Measurements from ENCODE around the gene EEFSEC. TPM values are rescaled to one million over a fixed set of nuclear protein-coding genes. Genes with fewer than 3 reads are reported as not detected.

Gene EEFSEC
- total RNA-seq, 3 donors from 2014 or later = 13.9 to 28.2 (median 19.8) TPM

DNA sequence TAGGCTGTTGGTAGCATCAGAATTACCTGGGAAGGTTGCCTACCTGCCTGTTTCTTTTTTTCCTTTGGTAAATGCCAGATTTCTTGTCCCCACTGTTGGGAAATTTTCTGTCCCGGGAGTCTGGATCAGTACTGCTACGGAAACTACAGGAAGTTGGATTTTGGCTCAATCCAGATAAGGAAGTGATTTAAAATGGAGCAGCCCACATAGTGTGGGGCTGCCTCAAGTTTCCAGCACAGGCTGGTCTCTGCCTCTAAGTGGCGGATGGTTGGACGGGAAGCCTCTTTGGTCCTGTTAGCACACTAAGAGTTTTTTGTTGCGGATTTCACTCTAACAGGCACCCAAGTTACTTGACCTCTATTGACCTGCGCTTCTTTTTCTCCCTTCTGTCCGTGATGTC, 54.7 kb downstream of the EEFSEC start:
- H3K4me1 ChIP-seq = no peaks in the 10 kb centered on the region
- H3K9me3 ChIP-seq = no peaks in the 10 kb centered on the region
- no peak overlapping the region for H3K27ac ChIP-seq
- no peaks in the 10 kb centered on the region for H3K27me3 ChIP-seq
- H3K4me3 ChIP-seq = no peak overlapping the region
- intact Hi-C loops (cut with DNase I; ENCODE audit: low total_unique reads) = no loop called here
- TF ChIP-seq POLR2A (IDR thresholded peaks at IDR 0.05) (no peak), POLR2AphosphoS5 (IDR thresholded peaks at IDR 0.05) (no peak), CTCF (IDR thresholded peaks at IDR 0.05) (no peak)
- H3K36me3 ChIP-seq = no peaks in the 10 kb centered on the region
- DNase-seq (ENCODE audit: low spot score in 2 of 2) = no peak

- intact Hi-C loops (cut with DNase I; ENCODE audit: low total_unique reads) = no loop called here
- Histone ChIP-seq H3K27ac (no peak overlapping the region), H3K36me3 (no peaks in the 10 kb centered on the region), H3K27me3 (no peaks in the 10 kb centered on the region), H3K9me3 (no peaks in the 10 kb centered on the region), H3K4me3 (no peak overlapping the region), H3K4me1 (no peaks in the 10 kb centered on the region)
- no peak for DNase-seq (ENCODE audit: low spot score in 2 of 2)
- TF ChIP-seq CTCF (IDR thresholded peaks at IDR 0.05) (no peak), POLR2AphosphoS5 (IDR thresholded peaks at IDR 0.05) (no peak), POLR2A (IDR thresholded peaks at IDR 0.05) (no peak)
These were observed 57.4 kb downstream of the EEFSEC start for GRCh38 chr3:128210711-128211110.

- Histone ChIP-seq H3K36me3 (no peaks in the 10 kb centered on the region), H3K9me3 (no peaks in the 10 kb centered on the region), H3K4me1 (no peaks in the 10 kb centered on the region), H3K4me3 (no peak overlapping the region), H3K27me3 (no peaks in the 10 kb centered on the region), H3K27ac (no peak overlapping the region)
- TF ChIP-seq CTCF (IDR thresholded peaks at IDR 0.05) = no peak
- no peak for TF ChIP-seq POLR2A (IDR thresholded peaks at IDR 0.05)
- TF ChIP-seq POLR2AphosphoS5 (IDR thresholded peaks at IDR 0.05) = no peak
- intact Hi-C loops (cut with DNase I; ENCODE audit: low total_unique reads) = no loop called here
- no peak for DNase-seq (ENCODE audit: low spot score in 2 of 2)
These were observed 60.8 kb downstream of the EEFSEC start for GRCh38 chr3:128214056-128214455.

DNA sequence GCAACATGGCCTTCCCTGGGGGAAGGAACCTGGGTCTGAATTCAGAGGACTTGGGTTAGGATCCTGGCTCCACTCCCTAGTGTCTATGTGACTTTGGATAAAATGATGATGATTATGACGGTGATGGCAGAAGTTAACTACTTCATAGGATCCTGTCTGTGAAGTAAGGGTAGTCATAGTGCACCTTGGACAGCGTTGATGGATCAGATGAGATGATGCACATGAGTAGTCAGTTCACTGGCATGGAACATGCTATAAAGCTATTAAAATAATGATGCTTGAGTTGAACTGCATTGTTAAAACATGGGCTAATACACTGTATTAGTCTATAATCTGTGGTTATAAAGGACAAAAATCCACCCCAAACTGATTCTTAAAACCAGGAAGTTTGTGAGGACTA, 62.0 kb downstream of the EEFSEC start:
- no peaks in the 10 kb centered on the region for H3K27me3 ChIP-seq
- H3K27ac ChIP-seq = no peak overlapping the region
- H3K4me3 ChIP-seq = no peak overlapping the region
- DNase-seq (ENCODE audit: low spot score in 2 of 2) = no peak
- no peak for TF ChIP-seq POLR2A (IDR thresholded peaks at IDR 0.05)
- intact Hi-C loops (cut with DNase I; ENCODE audit: low total_unique reads) = no loop called here
- no peaks in the 10 kb centered on the region for H3K4me1 ChIP-seq
- no peaks in the 10 kb centered on the region for H3K9me3 ChIP-seq
- H3K36me3 ChIP-seq = no peaks in the 10 kb centered on the region

DNA sequence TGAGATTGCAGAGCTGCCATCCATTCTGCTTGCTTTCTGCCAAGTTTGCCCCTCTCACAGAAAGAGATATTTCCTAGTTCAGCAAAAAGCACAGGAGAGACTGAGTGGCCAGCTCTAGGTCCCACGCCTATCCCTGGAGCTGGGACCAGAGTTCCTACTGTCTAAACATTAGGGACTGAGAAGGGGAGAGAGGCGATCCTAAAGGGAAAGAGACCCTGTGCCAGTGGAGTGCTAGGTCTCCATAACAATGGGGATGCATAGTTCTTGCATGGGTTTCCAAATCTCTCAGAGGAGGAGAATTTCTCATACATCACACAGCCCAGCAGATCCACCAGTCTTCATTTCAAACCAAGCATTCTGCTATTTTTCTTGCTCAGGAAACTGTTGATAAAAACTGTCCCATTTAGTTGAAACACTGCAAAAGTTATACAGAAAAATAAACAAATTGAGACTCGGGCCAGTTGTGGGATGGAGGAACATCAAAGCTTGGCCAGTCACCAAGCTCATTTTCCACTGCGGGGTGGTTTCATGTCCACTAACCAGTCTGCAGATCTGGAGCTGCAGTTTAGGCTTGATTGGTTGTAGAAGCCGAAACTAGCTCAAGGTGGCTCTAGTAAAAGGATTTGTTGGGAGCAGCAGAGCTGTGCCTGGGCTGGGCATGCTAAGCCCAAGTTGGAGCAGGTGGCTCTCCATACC, 62.7 kb downstream of the EEFSEC start:
- H3K27ac ChIP-seq = no peak overlapping the region
- H3K27me3 ChIP-seq = no peaks in the 10 kb centered on the region
- TF ChIP-seq CTCF (IDR thresholded peaks at IDR 0.05) (no peak), POLR2AphosphoS5 (IDR thresholded peaks at IDR 0.05) (no peak), POLR2A (IDR thresholded peaks at IDR 0.05) (no peak)
- intact Hi-C loops (cut with DNase I; ENCODE audit: low total_unique reads) = no loop called here
- no peaks in the 10 kb centered on the region for H3K36me3 ChIP-seq
- no peaks in the 10 kb centered on the region for H3K4me1 ChIP-seq
- H3K4me3 ChIP-seq = no peak overlapping the region
- no peak for DNase-seq (ENCODE audit: low spot score in 2 of 2)
- H3K9me3 ChIP-seq = no peaks in the 10 kb centered on the region

Measured in breast epithelium (tissue), 4 donors.